ENCODE data around the gene PAPPA2. TPM values are rescaled to one million over a fixed set of nuclear protein-coding genes. Genes with fewer than 3 reads are reported as not detected.

The PAPPA2 gene
- total RNA-seq, 1 donor from 2014 or later: 2.4 TPM

GRCh38 chr1:176494436-176494835 is 31.5 kb downstream of the PAPPA2 start:
- DNase-seq (ENCODE audit: low spot score): no peak

- DNase-seq (ENCODE audit: low spot score): no peak
These were observed 36.7 kb downstream of the PAPPA2 start for GRCh38 chr1:176499671-176500070.

GRCh38 chr1:176501599-176501998 is 38.6 kb downstream of the PAPPA2 start:
- no peak for DNase-seq (ENCODE audit: low spot score)

DNA sequence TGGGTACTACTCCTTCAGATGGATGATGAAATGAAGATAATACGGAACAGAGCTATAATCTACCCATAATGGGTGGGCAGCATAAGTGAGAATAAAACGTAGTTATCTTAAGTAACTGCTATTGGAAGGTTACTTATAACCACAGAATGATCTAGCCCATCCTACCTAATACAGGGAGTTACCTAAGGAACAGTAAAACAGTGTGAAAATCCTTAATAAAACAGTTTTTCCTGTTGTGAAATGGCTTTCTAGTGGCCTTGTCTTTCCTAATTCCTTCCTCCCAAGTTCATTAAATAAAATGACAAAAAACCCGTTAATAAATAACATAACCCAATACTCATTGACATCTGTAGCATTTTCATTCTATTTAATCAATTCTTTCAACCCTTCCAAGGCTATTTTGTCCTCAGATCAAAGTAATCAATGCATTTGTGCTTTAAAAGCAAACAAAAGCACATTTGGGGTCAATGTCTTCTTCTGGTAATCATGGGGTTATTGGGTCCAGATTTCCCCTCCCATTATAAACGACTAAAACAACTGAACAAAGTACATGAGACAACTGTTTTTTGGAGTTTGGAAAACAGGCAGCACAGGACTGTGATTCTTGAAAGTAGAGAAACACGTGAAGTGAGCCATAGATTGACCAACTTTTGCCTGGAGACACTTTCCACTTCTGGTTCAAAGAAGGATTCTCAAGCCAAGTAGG is 42.0 kb downstream of the PAPPA2 start:
- no peak for DNase-seq (ENCODE audit: low spot score)

- DNase-seq (ENCODE audit: low spot score): no peak
These were observed 50.0 kb downstream of the PAPPA2 start for GRCh38 chr1:176512966-176513365.

DNA sequence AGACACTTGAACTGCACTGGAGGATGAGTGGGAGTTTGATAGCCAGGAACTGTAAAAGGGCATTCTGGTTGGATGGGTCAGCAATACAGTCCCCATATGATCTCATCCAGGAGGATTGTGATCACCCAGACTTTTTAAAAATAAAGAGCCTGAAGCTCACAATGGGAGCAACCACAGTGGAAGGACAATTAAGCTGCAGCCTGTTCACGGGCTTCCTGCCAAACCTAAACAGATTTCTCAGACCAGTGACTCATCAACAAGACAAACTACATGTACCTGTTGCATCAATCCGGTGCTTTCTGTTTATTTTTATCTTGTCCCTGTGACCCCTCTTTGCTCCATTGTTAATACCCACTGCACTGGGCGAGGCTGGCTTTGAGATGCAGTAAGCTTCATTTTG is 52.3 kb downstream of the PAPPA2 start:
- peak; percentile 2 for DNase-seq (ENCODE audit: low spot score)

- no peak for DNase-seq (ENCODE audit: low spot score)
These were observed 54.5 kb downstream of the PAPPA2 start for GRCh38 chr1:176517484-176517883.

DNA sequence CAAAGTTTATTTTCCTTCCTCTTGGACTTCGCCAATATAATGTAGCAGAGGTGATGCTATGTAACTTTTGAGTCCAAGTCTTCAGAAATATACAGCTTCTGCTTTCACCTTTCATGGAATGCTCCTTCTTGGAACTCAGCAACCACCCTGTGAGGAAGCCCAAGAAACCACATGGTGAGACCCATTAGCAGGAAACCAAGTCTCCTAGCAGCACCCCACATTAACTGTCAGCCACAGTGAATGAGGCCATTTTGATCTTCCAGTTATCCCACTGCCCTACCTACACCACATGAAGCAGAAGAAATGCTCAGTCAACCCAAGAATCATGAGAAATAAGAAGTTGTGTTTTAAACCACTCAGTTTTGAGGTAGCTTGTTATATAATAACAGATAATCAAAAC is 58.2 kb downstream of the PAPPA2 start:
- DNase-seq (ENCODE audit: low spot score): no peak

DNA sequence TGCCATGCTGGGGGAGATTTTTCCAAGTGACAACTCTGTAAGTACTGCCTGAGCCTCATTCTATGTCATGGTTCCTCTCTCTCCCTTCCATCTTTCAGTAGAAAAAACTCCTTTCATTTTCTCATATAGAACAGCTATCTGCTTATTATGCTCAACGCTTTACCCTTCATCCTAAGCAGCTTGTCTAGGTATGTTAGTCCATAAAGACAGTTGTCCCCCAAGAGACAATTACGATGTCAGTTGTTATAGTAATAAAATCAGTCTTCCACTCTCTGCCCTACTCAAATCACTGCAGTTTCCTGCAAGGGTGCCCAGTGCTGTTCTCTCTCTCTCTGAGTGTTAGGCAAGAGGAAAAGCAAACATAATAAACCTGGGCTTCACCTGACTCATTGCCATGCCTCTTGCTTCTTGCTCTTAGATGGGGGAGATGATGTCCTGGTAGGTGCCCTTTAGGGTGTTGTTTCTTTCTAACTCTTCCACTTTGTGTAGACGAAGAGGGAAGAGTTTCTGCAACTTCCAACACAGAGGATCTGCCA is 59.4 kb downstream of the PAPPA2 start:
- no peak for DNase-seq (ENCODE audit: low spot score)

DNA sequence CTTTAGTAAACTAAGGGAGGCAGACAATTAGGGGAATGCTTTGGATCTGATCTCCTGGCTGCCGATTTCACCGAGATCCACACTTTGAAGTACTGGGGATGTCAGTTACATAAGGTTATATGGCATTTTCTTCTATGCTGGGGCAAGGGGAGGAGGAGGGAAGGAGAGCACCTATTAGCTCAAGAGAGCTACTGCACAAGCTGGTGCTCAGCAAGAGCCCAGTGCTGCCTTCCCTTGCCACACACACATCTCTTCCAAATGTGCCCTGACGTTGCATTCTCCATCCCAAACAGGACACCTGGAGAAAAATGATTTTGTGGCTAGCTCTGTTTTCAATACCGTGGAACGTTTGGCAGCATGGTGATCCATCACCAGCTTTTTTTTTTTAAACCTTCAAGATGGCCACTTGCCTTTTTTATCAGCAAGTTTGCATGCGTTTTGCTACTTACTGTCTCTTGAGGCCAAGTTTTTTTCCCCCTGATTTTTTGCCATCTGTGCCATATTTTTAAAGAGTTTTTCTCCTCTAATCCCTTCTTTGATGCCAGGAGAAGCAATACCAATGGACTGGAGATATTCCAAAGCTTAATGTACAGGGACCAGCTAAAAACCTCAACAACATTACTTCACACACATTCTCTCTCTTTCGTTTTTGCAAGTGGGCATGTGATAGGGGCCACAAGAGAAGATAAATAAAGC is 66.6 kb downstream of the PAPPA2 start:
- DNase-seq (ENCODE audit: low spot score): no peak

DNA sequence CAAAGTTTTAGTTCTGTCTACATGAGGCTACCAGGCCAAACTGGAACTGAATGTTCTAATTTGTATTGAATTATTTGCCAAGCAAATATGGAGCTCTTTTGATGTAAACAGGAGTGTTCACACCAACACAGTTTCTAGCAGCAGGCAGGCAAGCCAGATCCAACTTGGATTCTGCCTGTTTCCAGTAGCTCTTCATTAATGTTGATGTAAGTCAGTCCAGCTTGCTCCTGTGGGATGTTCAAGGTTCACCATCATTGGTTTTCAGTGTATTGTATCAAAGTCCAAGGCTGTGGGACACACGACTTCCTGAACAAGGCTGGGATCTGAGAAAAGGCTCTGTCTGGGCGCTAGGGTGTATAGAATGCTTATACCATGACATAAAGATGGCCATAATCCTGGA is 68.1 kb downstream of the PAPPA2 start:
- DNase-seq (ENCODE audit: low spot score): no peak

GRCh38 chr1:176531921-176532897 is 69.2 kb downstream of the PAPPA2 start:
- no peak for DNase-seq (ENCODE audit: low spot score)

DNA sequence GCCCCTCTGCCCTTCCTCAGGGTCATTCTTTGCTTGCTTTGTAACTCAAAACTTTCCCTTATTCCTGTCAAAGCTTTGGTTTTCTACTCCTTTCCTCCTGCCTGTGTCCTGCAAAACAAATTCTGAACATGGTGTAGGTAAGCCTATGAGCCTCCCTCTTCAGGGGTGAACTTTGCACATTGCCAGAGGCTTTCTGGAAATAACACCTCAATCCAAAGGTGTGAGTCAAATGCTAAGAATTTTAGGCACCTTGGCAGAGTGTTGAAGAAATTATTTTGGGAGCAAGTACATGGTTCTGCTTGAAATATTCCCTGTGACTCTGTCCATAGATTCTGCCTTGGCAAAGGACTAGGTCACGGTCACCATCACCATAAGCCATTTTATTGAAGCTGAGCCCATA is 70.0 kb downstream of the PAPPA2 start:
- DNase-seq (ENCODE audit: low spot score): no peak

DNA sequence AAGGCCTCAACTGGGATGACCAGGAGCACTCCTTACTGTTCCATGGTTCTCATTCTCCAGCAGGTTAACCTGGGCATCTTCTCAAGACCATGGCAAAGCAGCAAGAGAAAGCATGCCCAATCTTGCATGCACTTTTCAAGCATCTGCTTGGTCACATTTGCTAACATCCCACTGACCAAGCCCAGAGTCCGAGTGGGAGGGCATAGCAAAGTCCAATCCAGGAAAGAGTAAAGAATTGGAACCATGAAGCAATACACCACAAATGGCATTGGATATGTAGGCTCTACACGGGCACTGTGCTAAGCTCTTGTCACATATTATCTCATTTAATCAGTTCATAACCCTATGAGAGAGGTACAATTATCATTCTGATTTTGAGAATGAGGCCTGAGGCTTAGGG is 73.6 kb downstream of the PAPPA2 start:
- DNase-seq (ENCODE audit: low spot score): no peak

- peak; percentile 13 for DNase-seq (ENCODE audit: low spot score)
These were observed 76.0 kb downstream of the PAPPA2 start for GRCh38 chr1:176539018-176539417.

GRCh38 chr1:176540428-176540827 is 77.5 kb downstream of the PAPPA2 start:
- peak; percentile 34 for DNase-seq (ENCODE audit: low spot score)

DNA sequence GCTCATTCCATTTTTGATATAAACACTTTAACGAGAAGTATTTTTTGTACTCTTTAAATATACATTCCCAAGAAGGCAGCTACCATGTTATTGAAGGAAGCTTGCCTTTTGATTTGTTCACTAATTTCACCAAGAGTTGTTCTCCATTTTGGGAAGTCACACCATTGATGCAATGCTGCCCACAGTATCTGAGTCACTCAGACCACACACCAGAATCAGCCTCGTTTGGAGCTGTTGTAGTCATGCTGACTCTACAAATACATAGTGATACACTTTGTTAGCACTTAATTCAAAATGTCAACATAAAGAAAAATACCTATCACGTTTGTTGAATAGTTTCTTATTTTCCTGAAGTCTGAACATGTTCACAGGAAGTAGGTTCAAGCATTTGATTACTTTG is 78.7 kb downstream of the PAPPA2 start:
- no peak for DNase-seq (ENCODE audit: low spot score)

DNA sequence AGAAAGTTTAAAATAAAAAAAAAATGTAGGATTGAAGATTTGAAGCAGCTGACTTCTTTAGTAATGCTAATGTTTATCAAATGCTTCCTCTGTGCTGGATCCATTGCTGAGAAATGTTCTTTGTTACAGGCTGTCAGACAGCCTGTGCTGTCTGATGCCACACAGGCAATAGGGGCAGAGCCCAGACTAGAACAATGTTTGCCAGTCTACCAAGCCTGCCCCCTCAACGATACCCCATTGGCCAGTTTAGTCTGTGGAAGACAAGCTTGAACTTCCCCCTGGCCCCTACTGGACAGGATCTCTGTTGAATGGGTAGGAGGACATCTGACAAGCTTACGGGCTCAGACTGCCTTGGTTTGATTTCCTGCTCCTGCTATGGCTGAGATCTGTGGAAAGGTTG is 79.4 kb downstream of the PAPPA2 start:
- no peak for DNase-seq (ENCODE audit: low spot score)

GRCh38 chr1:176543360-176544129 is 80.6 kb downstream of the PAPPA2 start:
- DNase-seq (ENCODE audit: low spot score): no peak

- DNase-seq (ENCODE audit: low spot score): no peak
These were observed 82.2 kb downstream of the PAPPA2 start for GRCh38 chr1:176545034-176545639.

- no peak for DNase-seq (ENCODE audit: low spot score)
These were observed 83.8 kb downstream of the PAPPA2 start for GRCh38 chr1:176546825-176547224.

All from umbilical cord (tissue), 2 donors.